Measurements from ENCODE around the gene SORCS2. TPM values are rescaled to one million over a fixed set of nuclear protein-coding genes. Genes with fewer than 3 reads are reported as not detected.

Gene SORCS2
- total and polyA plus RNA-seq, 2 experiments from 2014 or later, result 0.38 to 1.4 TPM

- H3K27ac ChIP-seq, result no peak overlapping the region
- in situ Hi-C loops (cut with MboI), result no loop called here
- no peak overlapping the region for H3K4me2 ChIP-seq (ENCODE audit: unreplicated experiment)
- H3K9me2 ChIP-seq (ENCODE audit: insufficient read depth), result no peaks in the 10 kb centered on the region
- no peak for DNase-seq
- WGBS, 2 experiments (ENCODE audit: low coverage in 1 of 2, low lambda C conversion rate in 2 of 2, missing lambda C conversion rate in 2 of 2), result 60 to 66% methylated on average over 10 of the region's 10 CpGs
- 0 out of 2 replicates have a peak, but pooled peaks cover 3% of the 10 kb centered on the region for H3K27me3 ChIP-seq (replicated peaks; ENCODE audit: insufficient read depth)
- no peaks in the 10 kb centered on the region for H4K20me1 ChIP-seq (ENCODE audit: insufficient read depth)
- no peak overlapping the region for H3K9ac ChIP-seq
- H3F3A ChIP-seq (ENCODE audit: insufficient read depth), result no peaks in the 10 kb centered on the region
- H3K79me2 ChIP-seq (ENCODE audit: insufficient read depth), result no peaks in the 10 kb centered on the region
- no peak overlapping the region for H3K4me3 ChIP-seq
- no peak overlapping the region for H2AFZ ChIP-seq
- no peaks in the 10 kb centered on the region for H3K4me1 ChIP-seq (ENCODE audit: insufficient read depth)
- no peaks in the 10 kb centered on the region for H3K9me3 ChIP-seq (ENCODE audit: low read depth)
- no peaks in the 10 kb centered on the region for H3K36me3 ChIP-seq (ENCODE audit: low read depth)
- TF ChIP-seq EZH2phosphoT487 (IDR thresholded peaks at IDR 0.05; ENCODE audit: insufficient read depth, low read depth) (no peak), EZH2 (IDR thresholded peaks at IDR 0.05; ENCODE audit: insufficient read depth, poor library complexity, severe bottlenecking) (no peak)
Observed at GRCh38 chr4:7427361-7427760, 235.0 kb downstream of the SORCS2 start.

- Histone ChIP-seq H4K20me1 (ENCODE audit: insufficient read depth) (no peaks in the 10 kb centered on the region), H3K9me3 (ENCODE audit: low read depth) (no peaks in the 10 kb centered on the region)
- in situ Hi-C loops (cut with MboI), result no loop called here
Observed at GRCh38 chr4:7427831-7428260, 235.5 kb downstream of the SORCS2 start.

GRCh38 chr4:7428261-7429068, 236.1 kb downstream of the SORCS2 start:
- H3K36me3 ChIP-seq (ENCODE audit: low read depth), result no peaks in the 10 kb centered on the region
- in situ Hi-C loops (cut with MboI), result no loop called here
- no peak for DNase-seq
- no peak overlapping the region for H3K27ac ChIP-seq
- H2AFZ ChIP-seq, result no peak overlapping the region
- WGBS, 2 experiments (ENCODE audit: low coverage in 1 of 2, low lambda C conversion rate in 2 of 2, missing lambda C conversion rate in 2 of 2), result 73 to 76% methylated on average over 16 of the region's 16 CpGs
- TF ChIP-seq EZH2 (IDR thresholded peaks at IDR 0.05; ENCODE audit: insufficient read depth, poor library complexity, severe bottlenecking) (no peak), EZH2phosphoT487 (IDR thresholded peaks at IDR 0.05; ENCODE audit: insufficient read depth, low read depth) (no peak)
- H3K9ac ChIP-seq, result no peak overlapping the region
- no peaks in the 10 kb centered on the region for H3K79me2 ChIP-seq (ENCODE audit: insufficient read depth)
- H3K27me3 ChIP-seq (replicated peaks; ENCODE audit: insufficient read depth), result 0 out of 2 replicates have a peak, but pooled peaks cover 3% of the 10 kb centered on the region
- no peaks in the 10 kb centered on the region for H3F3A ChIP-seq (ENCODE audit: insufficient read depth)
- H3K4me3 ChIP-seq, result no peak overlapping the region
- no peaks in the 10 kb centered on the region for H3K9me3 ChIP-seq (ENCODE audit: low read depth)
- H3K4me2 ChIP-seq (ENCODE audit: unreplicated experiment), result no peak overlapping the region
- no peaks in the 10 kb centered on the region for H3K9me2 ChIP-seq (ENCODE audit: insufficient read depth)
- H4K20me1 ChIP-seq (ENCODE audit: insufficient read depth), result no peaks in the 10 kb centered on the region
- H3K4me1 ChIP-seq (ENCODE audit: insufficient read depth), result no peaks in the 10 kb centered on the region

More at GRCh38 chr4:7427831-7428260, 235.5 kb downstream of the SORCS2 start:
- Histone ChIP-seq H3K4me2 (ENCODE audit: unreplicated experiment) (no peak overlapping the region), H3K4me1 (ENCODE audit: insufficient read depth) (no peaks in the 10 kb centered on the region), H3K79me2 (ENCODE audit: insufficient read depth) (no peaks in the 10 kb centered on the region), H3K9me2 (ENCODE audit: insufficient read depth) (no peaks in the 10 kb centered on the region), H3K27me3 (replicated peaks; ENCODE audit: insufficient read depth) (0 out of 2 replicates have a peak, but pooled peaks cover 3% of the 10 kb centered on the region), H3F3A (ENCODE audit: insufficient read depth) (no peaks in the 10 kb centered on the region), H3K9ac (no peak overlapping the region), H3K36me3 (ENCODE audit: low read depth) (no peaks in the 10 kb centered on the region), H3K27ac (no peak overlapping the region), H2AFZ (no peak overlapping the region), H3K4me3 (no peak overlapping the region)
- DNase-seq, result no peak
- no peak for TF ChIP-seq EZH2phosphoT487 (IDR thresholded peaks at IDR 0.05; ENCODE audit: insufficient read depth, low read depth)
- TF ChIP-seq EZH2 (IDR thresholded peaks at IDR 0.05; ENCODE audit: insufficient read depth, poor library complexity, severe bottlenecking), result no peak
- 72 to 76% methylated on average over 5 to 13 of the region's 13 CpGs for WGBS, 2 experiments (ENCODE audit: low coverage in 1 of 2, low lambda C conversion rate in 2 of 2, missing lambda C conversion rate in 2 of 2)

- Histone ChIP-seq H3K27ac (no peak overlapping the region), H2AFZ (no peak overlapping the region), H3K27me3 (replicated peaks; ENCODE audit: insufficient read depth) (0 out of 2 replicates have a peak, but pooled peaks cover 2% of the 10 kb centered on the region), H3K9me3 (ENCODE audit: low read depth) (no peaks in the 10 kb centered on the region), H3K36me3 (ENCODE audit: low read depth) (no peaks in the 10 kb centered on the region), H3K4me2 (ENCODE audit: unreplicated experiment) (no peak overlapping the region), H3K79me2 (ENCODE audit: insufficient read depth) (no peaks in the 10 kb centered on the region), H3K9me2 (ENCODE audit: insufficient read depth) (no peaks in the 10 kb centered on the region), H3K4me1 (ENCODE audit: insufficient read depth) (no peaks in the 10 kb centered on the region), H3K9ac (no peak overlapping the region), H3F3A (ENCODE audit: insufficient read depth) (no peaks in the 10 kb centered on the region), H3K4me3 (no peak overlapping the region), H4K20me1 (ENCODE audit: insufficient read depth) (no peaks in the 10 kb centered on the region)
- no peak for TF ChIP-seq EZH2phosphoT487 (IDR thresholded peaks at IDR 0.05; ENCODE audit: insufficient read depth, low read depth)
- TF ChIP-seq EZH2 (IDR thresholded peaks at IDR 0.05; ENCODE audit: insufficient read depth, poor library complexity, severe bottlenecking), result no peak
- 56 to 64% methylated on average over 9 of the region's 9 CpGs for WGBS, 2 experiments (ENCODE audit: low coverage in 1 of 2, low lambda C conversion rate in 2 of 2, missing lambda C conversion rate in 2 of 2)
- in situ Hi-C loops (cut with MboI), result no loop called here
- no peak for DNase-seq
Observed at GRCh38 chr4:7429069-7429416, 236.7 kb downstream of the SORCS2 start.

All from GM23248 (cell line).